Mucosa of rectum (tissue), 2 donors: ENCODE data around the gene TMEM59.

Experiments used
- H3K27ac ChIP-seq, 2 donors: one replicate each; pipeline ENCODE4 v1.7.0; 2013; ENCODE audit warnings: inconsistent platforms in 2 of 2, low read depth in 2 of 2, low read length in 2 of 2
- H3K27me3 ChIP-seq, 2 donors: one replicate each; pipeline ENCODE4 v1.7.0; 2013; ENCODE audit warnings: low read length in 2 of 2; ENCODE audit not compliant: control insufficient read depth in 2 of 2, insufficient read depth in 2 of 2
- H3K36me3 ChIP-seq, 2 donors: one replicate each; pipeline ENCODE4 v1.7.0; 2013; ENCODE audit warnings: low read length in 2 of 2; ENCODE audit not compliant: control insufficient read depth in 2 of 2, insufficient read depth in 2 of 2
- H3K4me1 ChIP-seq, 2 donors: one replicate each; pipeline ENCODE4 v1.7.0; 2013; ENCODE audit warnings: low read length in 2 of 2, mild to moderate bottlenecking in 1 of 2; ENCODE audit not compliant: control insufficient read depth in 2 of 2, insufficient read depth in 2 of 2
- H3K4me3 ChIP-seq, 2 donors: one replicate each; pipeline ENCODE4 v1.7.0; 2013; ENCODE audit warnings: low read length in 2 of 2
- H3K9ac ChIP-seq, 2 donors: one replicate each; pipeline ENCODE4 v1.7.0; 2013; ENCODE audit warnings: low read length in 2 of 2, low read depth in 1 of 2, mild to moderate bottlenecking in 1 of 2
- H3K9me3 ChIP-seq, 2 donors: one replicate each; pipeline ENCODE4 v1.7.0; 2013; ENCODE audit warnings: low read length in 2 of 2; ENCODE audit not compliant: control insufficient read depth in 2 of 2
- donor health status: healthy.
- donor health status: Normal muscosa, but diverticular disease.

TMEM59 gene

GRCh38 chr1:54088385-54088784, 35.4 kb upstream of the TMEM59 start:
- H3K9me3 ChIP-seq: no peaks in the 10 kb centered on the region
- peaks cover 0 to 4% of the 10 kb centered on the region in 2 donors for H3K4me1 ChIP-seq
- no peaks in the 10 kb centered on the region for H3K27me3 ChIP-seq
- H3K27ac ChIP-seq: no peak overlapping the region
- H3K36me3 ChIP-seq: peaks cover 0 to 2% of the 10 kb centered on the region in 2 donors
- no peak overlapping the region for H3K4me3 ChIP-seq
- H3K9ac ChIP-seq: no peak overlapping the region

GRCh38 chr1:54086754-54087153, 33.8 kb upstream of the TMEM59 start:
- Histone ChIP-seq H3K9ac (no peak overlapping the region), H3K9me3 (no peaks in the 10 kb centered on the region), H3K27ac (no peak overlapping the region), H3K4me3 (no peak overlapping the region), H3K27me3 (no peaks in the 10 kb centered on the region), H3K36me3 (peaks cover 0 to 2% of the 10 kb centered on the region in 2 donors), H3K4me1 (peaks cover 0 to 4% of the 10 kb centered on the region in 2 donors)

GRCh38 chr1:54084794-54085193, 31.8 kb upstream of the TMEM59 start:
- H3K4me3 ChIP-seq: no peak overlapping the region

GRCh38 chr1:54081306-54082270, 28.6 kb upstream of the TMEM59 start:
- Histone ChIP-seq H3K27ac (no peak overlapping the region), H3K36me3 (no peaks in the 10 kb centered on the region), H3K27me3 (no peaks in the 10 kb centered on the region), H3K9me3 (no peaks in the 10 kb centered on the region), H3K4me3 (no peak overlapping the region), H3K4me1 (peaks cover 0 to 13% of the 10 kb centered on the region in 2 donors), H3K9ac (no peak overlapping the region)

More at GRCh38 chr1:54084794-54085193, 31.8 kb upstream of the TMEM59 start:
- Histone ChIP-seq H3K27me3 (no peaks in the 10 kb centered on the region), H3K36me3 (peaks cover 0 to 2% of the 10 kb centered on the region in 2 donors), H3K4me1 (peaks cover 0 to 7% of the 10 kb centered on the region in 2 donors), H3K9ac (no peak overlapping the region), H3K9me3 (no peaks in the 10 kb centered on the region), H3K27ac (no peak overlapping the region)

DNA sequence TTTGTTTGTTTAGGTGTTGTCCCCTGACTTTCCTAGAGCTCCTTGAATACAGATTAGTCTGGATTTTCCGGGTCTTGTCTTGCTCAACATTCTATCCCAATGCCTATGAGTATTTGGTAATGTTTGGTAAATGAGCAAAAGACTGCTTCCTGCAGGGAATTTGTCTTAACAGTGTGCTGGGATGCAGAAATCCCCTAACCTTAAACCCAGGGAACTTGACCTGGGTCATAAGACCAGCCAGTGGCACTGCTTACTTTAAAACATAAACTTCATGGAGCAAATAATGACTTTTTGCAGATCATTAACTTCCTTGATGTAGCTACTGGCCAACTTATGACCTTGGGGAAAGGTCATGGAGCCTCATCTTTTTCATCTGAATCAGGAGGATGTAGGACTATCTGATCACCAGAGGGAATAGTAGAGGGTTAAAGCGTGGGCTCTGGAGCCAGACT, 27.6 kb upstream of the TMEM59 start:
- Histone ChIP-seq H3K4me3 (no peak overlapping the region), H3K27ac (no peak overlapping the region), H3K9ac (no peak overlapping the region), H3K4me1 (peaks cover 0 to 12% of the 10 kb centered on the region in 2 donors), H3K27me3 (no peaks in the 10 kb centered on the region), H3K36me3 (no peaks in the 10 kb centered on the region), H3K9me3 (no peaks in the 10 kb centered on the region)

GRCh38 chr1:54077359-54077758, 24.4 kb upstream of the TMEM59 start:
- peaks cover 2 to 4% of the 10 kb centered on the region in 2 donors for H3K36me3 ChIP-seq
- peaks cover 0 to 12% of the 10 kb centered on the region in 2 donors for H3K4me1 ChIP-seq
- H3K27me3 ChIP-seq: no peaks in the 10 kb centered on the region
- no peak overlapping the region for H3K4me3 ChIP-seq
- no peak overlapping the region for H3K27ac ChIP-seq
- no peaks in the 10 kb centered on the region for H3K9me3 ChIP-seq
- no peak overlapping the region for H3K9ac ChIP-seq

- Histone ChIP-seq H3K9ac (no peak overlapping the region), H3K36me3 (peaks cover 2 to 4% of the 10 kb centered on the region in 2 donors), H3K4me1 (peaks cover 3 to 8% of the 10 kb centered on the region in 2 donors), H3K27me3 (no peaks in the 10 kb centered on the region), H3K27ac (peak overlapping the region; percentile 12 to 14), H3K9me3 (no peaks in the 10 kb centered on the region), H3K4me3 (no peak overlapping the region)
Observed at GRCh38 chr1:54070171-54070837, 17.3 kb upstream of the TMEM59 start.

- Histone ChIP-seq H3K4me1 (peaks cover 3 to 8% of the 10 kb centered on the region in 2 donors), H3K36me3 (peaks cover 2 to 4% of the 10 kb centered on the region in 2 donors), H3K27ac (no peak overlapping the region), H3K9ac (no peak overlapping the region), H3K27me3 (no peaks in the 10 kb centered on the region), H3K4me3 (no peak overlapping the region), H3K9me3 (no peaks in the 10 kb centered on the region)
Observed at GRCh38 chr1:54069791-54070170, 16.8 kb upstream of the TMEM59 start.

DNA sequence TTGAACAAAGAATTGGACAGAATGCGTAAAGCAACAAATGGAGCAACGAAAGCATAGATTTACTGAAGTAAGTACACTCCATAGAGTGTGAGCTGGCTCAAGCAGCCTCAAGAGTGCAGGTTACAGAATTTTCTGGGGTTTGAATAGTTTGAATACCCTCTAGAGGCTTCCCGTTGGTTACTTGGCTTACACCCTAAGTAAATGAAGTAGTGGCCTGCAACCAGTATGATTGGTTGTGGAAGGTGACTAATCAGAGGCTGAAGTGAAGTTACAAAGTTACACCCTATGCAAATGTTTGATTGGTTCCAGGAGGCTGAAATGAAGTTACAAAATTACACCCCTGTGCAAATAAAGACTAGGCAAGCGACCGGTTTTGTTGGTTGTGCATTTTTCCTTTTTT, 11.3 kb upstream of the TMEM59 start:
- Histone ChIP-seq H3K27ac (no peak overlapping the region), H3K36me3 (no peaks in the 10 kb centered on the region), H3K4me1 (no peaks in the 10 kb centered on the region), H3K9me3 (no peaks in the 10 kb centered on the region), H3K27me3 (no peaks in the 10 kb centered on the region), H3K9ac (no peak overlapping the region), H3K4me3 (no peak overlapping the region)

DNA sequence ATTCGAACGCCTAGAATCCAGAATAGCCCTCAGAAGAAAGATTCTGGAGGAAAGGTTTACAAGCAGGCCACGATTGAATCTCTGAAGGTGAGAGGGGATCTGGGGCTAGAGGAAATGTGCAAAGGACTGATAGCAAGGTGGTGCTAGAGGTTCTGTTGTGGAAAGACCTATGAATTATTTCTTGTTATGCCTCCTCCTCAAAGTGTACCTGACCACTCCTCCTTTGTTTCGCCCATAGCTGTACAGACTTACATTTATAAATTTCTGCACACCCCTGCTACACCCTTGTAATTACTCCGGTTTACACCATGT, 1.4 kb upstream of the TMEM59 start:
- Histone ChIP-seq H3K27me3 (no peaks in the 10 kb centered on the region), H3K9ac (peak overlapping the region; percentile 94 to 95), H3K4me3 (peak overlapping the region; percentile 96 to 97), H3K9me3 (no peaks in the 10 kb centered on the region), H3K27ac (peak overlapping the region in 1 of 2 donors; percentile 97), H3K4me1 (peaks cover 23 to 25% of the 10 kb centered on the region in 2 donors), H3K36me3 (no peaks in the 10 kb centered on the region)
